H54 (cell line): ENCODE results near the gene ZDHHC3.

ENCODE experiments used
- DNase-seq: peaks from one replicate; pipeline ENCODE4 v3.0.0; 2011; ENCODE audit warnings: low spot score, mixed read lengths; ENCODE audit not compliant: insufficient read length
- FAIRE-seq: peaks from 3 replicates; lab custom pipeline; 2011; peaks lifted over from hg19 to GRCh38; lab: Jason Lieb, UNC
- POLR2A ChIP-seq: IDR thresholded peaks from 2 replicates; pipeline ENCODE4 v1.6.1; 2011; ENCODE audit warnings: low read depth, mild to moderate bottlenecking, low read length

The ZDHHC3 gene

DNA sequence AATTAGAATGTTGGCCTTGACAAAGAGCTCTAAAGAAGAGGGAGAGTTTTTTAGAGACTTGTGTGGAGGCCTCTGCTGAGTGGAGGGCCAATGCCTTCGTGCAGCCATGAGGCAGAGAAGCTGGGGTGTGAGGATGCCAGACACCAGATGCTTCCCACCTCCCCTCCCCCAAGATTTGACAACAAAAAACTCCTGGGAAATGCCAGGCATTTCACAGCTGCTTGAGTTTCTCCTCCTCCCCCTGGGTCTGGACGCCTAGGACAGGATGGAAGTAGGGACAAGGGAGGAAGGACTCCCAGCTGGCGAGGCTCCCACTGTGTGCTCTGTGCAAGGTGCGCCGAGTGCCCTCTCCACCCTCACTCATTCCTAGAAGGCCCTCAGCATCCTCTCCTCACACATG is 81.5 kb downstream of the ZDHHC3 start:
- DNase-seq, result no peak

DNA sequence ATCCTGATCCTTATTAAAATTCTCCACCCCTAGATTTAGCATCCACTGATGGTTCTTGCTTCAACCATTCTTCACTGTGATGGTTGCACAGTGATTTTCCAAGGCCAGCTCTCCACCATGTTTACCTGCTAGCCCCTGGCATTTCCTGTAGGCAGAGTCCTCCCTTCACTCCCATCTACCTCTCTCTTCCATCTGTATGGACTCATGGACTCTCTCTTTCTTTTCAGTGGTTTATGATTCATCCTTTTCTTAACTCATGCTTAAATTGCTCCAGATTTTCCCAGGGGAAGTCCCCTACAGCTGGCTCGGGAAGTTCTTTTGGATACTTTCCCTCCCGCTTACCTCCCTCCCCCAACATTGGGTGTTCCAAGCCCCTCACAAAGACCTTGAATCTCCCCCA is 82.9 kb downstream of the ZDHHC3 start:
- no peak for TF ChIP-seq POLR2A
- FAIRE-seq (peak; percentile 20), DNase-seq (peak; percentile 56)

More for the DNA sequence above, 81.5 kb downstream of the ZDHHC3 start:
- FAIRE-seq, result no peak
- no peak for TF ChIP-seq POLR2A

DNA sequence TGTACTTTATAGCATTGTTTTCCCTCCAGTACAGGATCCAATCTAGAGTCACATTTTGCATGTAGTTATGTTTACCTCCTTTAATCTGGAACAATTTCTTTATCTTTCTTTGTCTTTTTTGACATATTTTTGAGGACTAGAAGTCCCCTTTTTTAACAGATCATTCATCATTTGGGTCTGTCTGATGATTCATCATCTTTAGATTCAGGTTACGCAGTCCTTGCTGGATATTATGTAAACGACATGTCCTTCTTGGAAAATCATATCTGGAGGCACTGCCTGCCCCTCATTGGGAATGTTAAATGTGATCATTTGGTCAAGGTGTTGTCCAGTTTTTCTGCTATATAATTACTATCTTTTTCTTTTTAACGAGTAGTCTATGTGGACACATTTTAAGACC is 83.3 kb downstream of the ZDHHC3 start:
- FAIRE-seq, result no peak
- DNase-seq, result no peak
- TF ChIP-seq POLR2A, result no peak

DNA sequence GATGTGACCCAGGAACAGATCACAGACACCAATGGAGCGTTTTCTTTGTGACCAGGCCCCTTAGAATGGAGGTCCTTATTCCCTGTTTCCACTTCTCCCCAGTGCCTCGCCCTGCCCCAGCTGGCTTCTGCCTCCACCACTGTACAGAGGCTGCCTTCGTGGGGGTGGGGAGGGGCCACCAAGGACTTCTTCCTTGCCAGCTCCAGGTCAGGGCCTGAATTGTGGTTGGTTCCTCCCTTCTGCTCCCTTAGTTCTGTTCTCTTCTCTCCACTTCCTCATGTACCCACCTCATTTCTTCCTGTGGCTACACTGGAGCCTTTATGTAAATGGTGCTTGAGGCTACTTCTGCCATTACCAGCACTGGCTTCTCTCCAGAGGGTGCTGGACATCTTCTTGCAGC is 85.1 kb downstream of the ZDHHC3 start:
- DNase-seq (no peak), FAIRE-seq (no peak)
- no peak for TF ChIP-seq POLR2A

DNA sequence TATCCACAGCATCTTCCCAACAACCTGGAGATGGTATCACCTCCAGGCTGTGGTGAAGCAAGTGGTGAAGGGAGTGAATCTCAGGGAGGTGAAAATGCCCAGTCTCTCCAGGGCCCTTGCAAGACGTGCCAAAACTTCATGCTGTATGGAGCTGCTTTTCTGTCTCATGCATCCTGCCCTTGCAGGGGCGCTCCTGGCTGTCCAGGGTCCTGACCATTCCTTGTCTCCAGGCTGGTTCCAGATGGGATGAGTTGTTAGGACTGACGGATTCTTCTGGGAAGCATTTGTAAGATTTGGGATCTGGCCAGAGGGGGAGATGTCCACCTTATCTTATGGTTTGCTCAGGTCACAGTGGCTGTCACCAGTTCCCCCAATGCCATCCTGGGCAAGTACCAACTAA is 85.7 kb downstream of the ZDHHC3 start:
- no peak for FAIRE-seq
- no peak for TF ChIP-seq POLR2A
- DNase-seq, result no peak

DNA sequence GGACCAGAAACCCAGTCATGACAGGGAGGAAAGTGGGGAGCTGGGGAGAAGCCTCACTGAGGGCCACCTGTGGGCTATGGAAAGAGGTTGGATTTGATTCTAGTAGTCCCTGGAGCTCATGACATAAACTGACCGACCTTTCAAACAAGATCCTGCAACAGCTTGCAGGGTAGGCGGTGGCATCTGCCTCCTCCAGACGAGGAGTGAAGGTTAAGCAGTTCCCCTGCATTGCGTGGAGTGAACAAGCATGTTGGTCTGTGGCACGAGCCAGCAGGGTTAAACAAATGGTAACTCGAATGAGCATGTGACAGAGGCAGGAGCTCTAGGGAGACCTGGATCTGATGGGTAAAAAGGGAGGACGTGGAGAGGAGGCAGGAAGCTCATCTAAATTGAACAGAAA is 88.9 kb downstream of the ZDHHC3 start:
- DNase-seq (no peak), FAIRE-seq (no peak)
- TF ChIP-seq POLR2A, result no peak

DNA sequence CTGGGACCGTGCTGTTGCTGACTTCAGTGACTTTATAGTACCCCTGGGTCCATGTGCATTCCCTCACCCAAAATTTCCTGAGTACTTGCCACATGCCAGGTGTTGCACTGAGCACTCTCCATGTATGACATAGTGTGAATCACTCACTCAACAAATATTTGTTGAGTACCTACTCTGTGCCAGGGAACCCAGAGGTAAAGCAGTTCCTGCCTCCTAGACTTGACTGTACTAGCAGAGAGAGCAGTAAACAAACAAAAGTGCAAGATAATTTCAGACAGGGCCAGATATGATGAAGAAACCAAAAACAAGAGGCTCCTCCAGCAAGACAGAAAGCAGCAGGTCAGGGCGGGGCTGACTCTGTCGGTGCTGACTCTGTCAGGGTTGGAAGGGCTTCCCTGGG is 89.4 kb downstream of the ZDHHC3 start:
- FAIRE-seq (no peak), DNase-seq (peak; percentile 23)
- no peak for TF ChIP-seq POLR2A

DNA sequence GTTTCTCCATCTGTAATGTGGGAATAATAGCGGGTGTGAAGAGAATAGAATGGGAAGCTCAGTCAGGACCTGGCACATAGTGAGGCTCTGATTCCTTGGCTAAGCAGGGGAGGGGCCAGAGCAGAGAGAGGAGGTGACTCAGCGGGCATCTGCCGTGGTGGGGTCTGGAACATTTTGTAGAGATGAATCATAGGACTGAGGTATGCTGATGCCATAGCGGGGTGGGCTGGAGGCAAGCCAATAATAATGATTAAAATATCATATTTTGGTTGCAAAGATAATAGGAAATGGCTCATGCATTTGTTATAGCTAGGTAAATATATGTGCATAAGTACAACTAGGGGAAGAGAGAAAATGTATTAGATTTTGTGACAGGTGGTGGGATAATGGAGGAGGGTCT is 90.4 kb downstream of the ZDHHC3 start:
- peak; percentile 80 for DNase-seq
- TF ChIP-seq POLR2A, result no peak
- peak; percentile 62 for FAIRE-seq

DNA sequence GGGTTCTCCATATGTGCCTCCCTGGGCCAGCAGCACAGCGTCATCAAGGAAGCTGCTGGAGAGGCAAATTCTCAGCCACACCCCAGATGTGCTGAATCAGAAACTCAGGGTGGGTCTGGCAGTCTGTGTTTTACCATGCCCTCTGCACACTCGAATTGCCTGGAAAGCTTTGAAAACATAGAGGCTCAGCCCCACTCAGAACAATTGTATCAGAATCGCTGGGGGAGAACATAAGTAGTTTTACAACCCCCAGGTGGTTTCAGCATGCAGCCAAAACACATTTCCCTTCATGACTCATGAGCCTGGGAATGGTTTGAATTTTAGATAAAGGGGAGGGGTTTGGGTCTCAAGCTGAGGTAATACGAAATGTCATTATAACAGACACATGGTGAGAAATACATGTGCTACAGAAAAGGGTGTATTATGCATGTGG is 92.0 kb downstream of the ZDHHC3 start:
- TF ChIP-seq POLR2A, result no peak
- FAIRE-seq, result peak; percentile 83
- DNase-seq, result peak; percentile 70

DNA sequence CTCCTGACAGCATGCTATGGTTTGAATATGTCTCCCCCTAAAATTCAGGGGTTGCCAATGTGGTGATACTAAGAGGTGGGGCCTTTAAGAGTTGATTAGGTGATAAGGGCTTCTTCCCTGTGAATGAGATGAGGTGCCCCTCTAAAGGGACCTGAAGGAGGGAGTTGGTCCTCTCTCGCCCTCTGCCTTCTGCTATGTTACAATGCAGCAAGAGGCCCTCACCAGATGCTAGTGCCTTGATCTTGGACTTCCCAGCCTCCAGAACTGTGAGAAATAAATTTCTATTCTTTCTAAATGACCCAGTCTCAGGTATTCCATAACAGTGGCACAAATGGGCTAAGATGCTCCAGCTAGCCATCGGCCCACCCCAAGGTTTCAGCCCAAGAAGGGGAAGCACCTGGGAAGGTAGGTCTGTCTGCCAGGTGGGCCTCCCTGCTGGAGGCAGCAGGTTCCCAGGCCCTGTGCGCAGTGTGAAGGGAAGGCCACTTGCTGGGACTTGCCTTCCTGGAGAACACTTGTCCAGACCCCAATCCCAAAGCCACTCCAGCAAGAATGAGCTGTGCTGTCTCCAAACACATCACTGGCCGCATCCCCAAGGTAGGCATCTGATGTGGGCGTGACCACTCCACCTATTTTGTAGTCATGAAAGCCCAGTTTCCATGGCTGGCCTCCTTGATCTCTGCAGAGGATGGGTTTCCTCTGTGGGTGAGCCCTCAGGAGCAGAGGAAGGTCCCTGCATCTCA is 92.6 kb downstream of the ZDHHC3 start:
- no peak for TF ChIP-seq POLR2A
- no peak for DNase-seq
- FAIRE-seq, result no peak

DNA sequence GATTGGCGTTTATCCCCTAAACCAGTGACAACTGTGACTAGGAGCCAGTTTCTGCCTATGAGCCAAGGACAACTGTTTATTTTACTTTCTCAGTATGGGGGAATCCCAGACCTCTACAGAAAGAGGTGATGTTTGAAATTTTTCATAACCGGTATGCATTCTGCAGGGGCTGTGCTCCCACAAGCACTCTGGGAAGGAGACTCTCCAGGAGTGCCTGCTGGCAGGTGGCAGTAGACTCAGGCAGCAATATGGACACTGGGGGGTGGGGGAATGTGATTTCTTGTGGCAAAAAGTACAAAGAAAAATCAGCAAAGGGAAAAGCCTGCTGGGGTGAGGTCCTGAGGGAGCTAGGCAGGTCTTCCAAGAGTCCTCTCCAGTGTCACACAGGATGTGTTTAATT is 95.7 kb downstream of the ZDHHC3 start:
- no peak for DNase-seq
- TF ChIP-seq POLR2A, result no peak
- no peak for FAIRE-seq

DNA sequence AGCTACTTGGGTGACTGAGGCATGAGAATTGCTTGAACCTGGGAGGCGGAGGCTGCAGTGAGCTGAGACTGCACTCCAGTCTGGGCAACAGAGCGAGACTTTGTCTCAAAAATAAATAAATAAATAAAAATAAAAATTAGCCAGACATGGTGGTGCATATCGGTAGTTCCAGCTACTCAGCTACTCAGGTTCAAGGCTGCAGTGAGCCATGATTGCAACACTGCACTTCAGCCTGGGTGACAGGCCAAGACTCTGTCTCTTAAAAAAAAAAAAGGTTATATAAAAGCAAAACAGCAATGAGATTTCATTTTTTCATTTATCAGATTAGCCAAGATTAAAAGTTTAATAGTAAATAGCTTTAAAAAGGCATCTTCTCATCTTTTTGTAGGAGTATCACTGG is 98.6 kb downstream of the ZDHHC3 start:
- DNase-seq, result no peak
- TF ChIP-seq POLR2A, result no peak
- no peak for FAIRE-seq

DNA sequence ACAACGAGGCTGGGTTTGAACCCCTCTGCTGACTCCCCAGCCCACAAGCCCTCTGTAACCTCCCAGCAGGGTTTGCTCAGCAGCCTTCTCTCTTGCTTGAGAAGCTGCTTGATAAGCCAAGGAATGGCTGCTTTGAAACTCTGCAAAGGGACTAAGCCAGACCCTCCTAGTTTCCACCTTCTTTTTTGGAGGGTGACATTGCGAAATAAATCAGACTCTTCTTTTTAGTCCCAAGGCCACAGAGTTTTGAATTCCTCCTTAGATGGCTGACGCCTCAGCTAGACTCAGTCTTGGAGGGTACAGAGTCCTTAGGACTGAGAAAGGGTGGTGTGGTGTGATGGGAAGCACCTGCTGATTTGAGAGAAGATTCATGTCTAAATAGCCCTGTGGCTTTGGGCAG is 100.4 kb downstream of the ZDHHC3 start:
- no peak for FAIRE-seq
- DNase-seq, result no peak
- TF ChIP-seq POLR2A, result no peak
